ENCODE data around the gene EGLN3. TPM values are rescaled to one million over a fixed set of nuclear protein-coding genes. Genes with fewer than 3 reads are reported as not detected.

Gene EGLN3
- total and polyA plus RNA-seq, 4 donors: 1.3 to 2.3 (median 1.5) TPM

- no peak for DNase-seq (ENCODE audit: low spot score)
- Histone ChIP-seq H3K9me3 (ENCODE audit: control insufficient read depth in 4 of 4, low read length in 3 of 4) (no peaks in the 10 kb centered on the region), H3K9ac (ENCODE audit: low read depth in 1 of 2, low read length in 2 of 2) (no peak overlapping the region), H3K27me3 (ENCODE audit: control insufficient read depth in 4 of 4, insufficient read depth in 4 of 4, low read length in 3 of 4) (peaks cover 0 to 3% (median 0%) of the 10 kb centered on the region in 4 donors), H3K27ac (ENCODE audit: low read depth in 1 of 2, low read length in 2 of 2) (no peak overlapping the region), H3K36me3 (ENCODE audit: control insufficient read depth in 4 of 4, insufficient read depth in 3 of 4, low read depth in 1 of 4, low read length in 3 of 4) (no peaks in the 10 kb centered on the region), H3K4me3 (ENCODE audit: low read depth in 1 of 3, low read length in 3 of 3) (no peak overlapping the region), H3K4me1 (ENCODE audit: control insufficient read depth in 4 of 4, insufficient read depth in 4 of 4, low read length in 3 of 4) (no peaks in the 10 kb centered on the region)
- no peak for TF ChIP-seq REST (IDR thresholded peaks at IDR 0.05)
- TF ChIP-seq ATF3 (IDR thresholded peaks at IDR 0.05): no peak
- no peak for TF ChIP-seq HNF4G (IDR thresholded peaks at IDR 0.05)
- no peak for TF ChIP-seq YY1 (IDR thresholded peaks at IDR 0.05)
- TF ChIP-seq GABPA (IDR thresholded peaks at IDR 0.05 in 1 of 2, conservative IDR thresholded peaks at IDR 0.05 in 1 of 2): no peak
- no peak for TF ChIP-seq RXRA (IDR thresholded peaks at IDR 0.05)
- TF ChIP-seq JUND (IDR thresholded peaks at IDR 0.05): no peak
- no peak for TF ChIP-seq MAX (IDR thresholded peaks at IDR 0.05)
- no peak for TF ChIP-seq RAD21 (IDR thresholded peaks at IDR 0.05)
- no peak for TF ChIP-seq FOXA1 (IDR thresholded peaks at IDR 0.05)
- no peak for TF ChIP-seq NR2F2 (IDR thresholded peaks at IDR 0.05)
- WGBS: 85% methylated on average over 4 of the region's 4 CpGs
These were observed 18.1 kb downstream of the EGLN3 start for GRCh38 chr14:33932576-33933345.

GRCh38 chr14:33932033-33932432 is 18.8 kb downstream of the EGLN3 start:
- Histone ChIP-seq H3K36me3 (ENCODE audit: control insufficient read depth in 4 of 4, insufficient read depth in 3 of 4, low read depth in 1 of 4, low read length in 3 of 4) (no peaks in the 10 kb centered on the region), H3K27ac (ENCODE audit: low read depth in 1 of 2, low read length in 2 of 2) (no peak overlapping the region), H3K4me3 (ENCODE audit: low read depth in 1 of 3, low read length in 3 of 3) (no peak overlapping the region), H3K9ac (ENCODE audit: low read depth in 1 of 2, low read length in 2 of 2) (no peak overlapping the region), H3K4me1 (ENCODE audit: control insufficient read depth in 4 of 4, insufficient read depth in 4 of 4, low read length in 3 of 4) (no peaks in the 10 kb centered on the region), H3K9me3 (ENCODE audit: control insufficient read depth in 4 of 4, low read length in 3 of 4) (no peaks in the 10 kb centered on the region), H3K27me3 (ENCODE audit: control insufficient read depth in 4 of 4, insufficient read depth in 4 of 4, low read length in 3 of 4) (peaks cover 0 to 3% (median 0%) of the 10 kb centered on the region in 4 donors)
- TF ChIP-seq JUND (IDR thresholded peaks at IDR 0.05) (no peak), ATF3 (IDR thresholded peaks at IDR 0.05) (no peak), RAD21 (IDR thresholded peaks at IDR 0.05) (no peak), ZBTB33 (IDR thresholded peaks at IDR 0.05) (no peak), FOXA2 (IDR thresholded peaks at IDR 0.05) (no peak), HNF4A (conservative IDR thresholded peaks at IDR 0.05) (no peak), EGR1 (IDR thresholded peaks at IDR 0.05; ENCODE audit: low read depth in 2 of 2) (no peak), SP1 (IDR thresholded peaks at IDR 0.05) (no peak), MAX (IDR thresholded peaks at IDR 0.05) (no peak), YY1 (IDR thresholded peaks at IDR 0.05) (no peak), GABPA (IDR thresholded peaks at IDR 0.05 in 1 of 2, conservative IDR thresholded peaks at IDR 0.05 in 1 of 2) (no peak), REST (IDR thresholded peaks at IDR 0.05) (no peak), CTCF (IDR thresholded peaks at IDR 0.05; ENCODE audit: low read depth, low read length, missing input control) (no peak)
- 93% methylated on average over 3 of the region's 3 CpGs for WGBS
- no peak for DNase-seq (ENCODE audit: low spot score)

All from liver (tissue), 9 donors.